ENCODE results near the gene STX2.
A peak's percentile ranks its signal among the peaks of the same experiment; 100 is the strongest.

The STX2 gene

DNA sequence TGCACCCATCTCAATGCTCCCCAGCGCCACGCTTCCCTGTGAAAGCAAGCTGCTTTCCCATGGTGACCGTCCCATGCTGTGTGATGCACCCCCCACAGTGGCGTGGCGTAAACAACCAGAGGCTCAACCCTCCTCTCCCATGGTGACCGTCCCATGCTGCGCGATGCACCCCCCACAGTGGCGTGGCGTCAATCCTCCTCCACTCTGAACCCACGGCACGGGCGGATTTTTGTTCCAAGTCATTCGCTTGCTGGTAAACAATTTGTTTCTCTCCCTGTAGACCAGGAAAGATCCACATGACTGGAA is 8.9 kb downstream of the STX2 start:
- TF ChIP-seq CTCF (IDR thresholded peaks at IDR 0.05; ENCODE audit: insufficient read depth, low read depth, low read length, missing control alignments) = no peak
- no peak overlapping the region for H3K4me3 ChIP-seq (ENCODE audit: low read length)
- DNase-seq (ENCODE audit: low read depth) = no peak

DNA sequence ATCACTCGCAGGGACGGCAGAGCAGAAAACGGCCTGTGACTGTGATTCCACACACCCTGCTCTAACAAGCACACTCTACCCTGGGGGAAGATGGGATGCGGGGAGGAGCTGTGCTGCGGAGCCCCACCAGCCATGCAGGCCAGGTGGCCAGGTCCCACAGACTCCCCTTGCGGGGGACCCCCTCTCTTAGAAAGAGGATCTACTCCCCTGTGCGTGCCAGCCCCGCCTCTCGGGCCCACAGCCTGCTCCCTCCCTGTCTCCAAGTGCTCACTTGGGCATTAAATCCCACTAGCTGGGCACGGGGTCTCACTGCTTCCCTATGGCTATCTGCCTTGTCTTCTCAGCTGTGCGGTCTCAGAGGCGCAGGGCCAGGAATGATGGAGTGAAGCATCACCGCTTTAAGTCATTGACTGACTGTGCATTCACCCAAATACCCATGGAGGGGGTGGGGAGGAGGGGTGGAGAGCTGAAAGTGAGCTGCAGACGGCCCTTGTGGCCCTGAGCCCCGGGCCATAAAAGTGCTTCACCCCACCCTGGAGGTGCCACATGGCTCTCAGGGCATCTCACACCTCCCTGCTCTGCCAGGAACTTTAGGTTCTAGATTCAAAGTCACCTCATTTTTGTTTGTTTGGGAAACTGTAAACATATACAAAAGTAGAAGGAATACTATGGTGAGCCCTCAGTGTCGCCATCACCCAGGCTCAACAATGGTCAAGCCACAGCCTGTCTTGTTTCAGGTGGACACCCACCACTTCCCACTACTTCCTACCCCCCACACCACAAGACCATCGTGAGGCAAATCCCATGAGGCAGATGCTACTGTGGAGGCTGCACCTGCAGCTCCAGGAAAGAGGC is 9.4 kb downstream of the STX2 start:
- TF ChIP-seq CTCF (IDR thresholded peaks at IDR 0.05; ENCODE audit: insufficient read depth, low read depth, low read length, missing control alignments) = no peak
- H3K4me3 ChIP-seq (ENCODE audit: low read length) = no peak overlapping the region
- no peak for DNase-seq (ENCODE audit: low read depth)

GRCh38 chr12:130828895-130829294 is 10.2 kb downstream of the STX2 start:
- H3K4me3 ChIP-seq (ENCODE audit: low read length) = no peak overlapping the region
- no peak for TF ChIP-seq CTCF (IDR thresholded peaks at IDR 0.05; ENCODE audit: insufficient read depth, low read depth, low read length, missing control alignments)
- no peak for DNase-seq (ENCODE audit: low read depth)

GRCh38 chr12:130827432-130827831 is 11.6 kb downstream of the STX2 start:
- no peak overlapping the region for H3K4me3 ChIP-seq (ENCODE audit: low read length)
- TF ChIP-seq CTCF (IDR thresholded peaks at IDR 0.05; ENCODE audit: insufficient read depth, low read depth, low read length, missing control alignments) = no peak

GRCh38 chr12:130826151-130826801 is 12.8 kb downstream of the STX2 start:
- H3K4me3 ChIP-seq (ENCODE audit: low read length) = no peak overlapping the region
- peak; percentile 45 for DNase-seq (ENCODE audit: low read depth)
- TF ChIP-seq CTCF (IDR thresholded peaks at IDR 0.05; ENCODE audit: insufficient read depth, low read depth, low read length, missing control alignments) = peak; percentile 49

More at GRCh38 chr12:130827432-130827831, 11.6 kb downstream of the STX2 start:
- no peak for DNase-seq (ENCODE audit: low read depth)

DNA sequence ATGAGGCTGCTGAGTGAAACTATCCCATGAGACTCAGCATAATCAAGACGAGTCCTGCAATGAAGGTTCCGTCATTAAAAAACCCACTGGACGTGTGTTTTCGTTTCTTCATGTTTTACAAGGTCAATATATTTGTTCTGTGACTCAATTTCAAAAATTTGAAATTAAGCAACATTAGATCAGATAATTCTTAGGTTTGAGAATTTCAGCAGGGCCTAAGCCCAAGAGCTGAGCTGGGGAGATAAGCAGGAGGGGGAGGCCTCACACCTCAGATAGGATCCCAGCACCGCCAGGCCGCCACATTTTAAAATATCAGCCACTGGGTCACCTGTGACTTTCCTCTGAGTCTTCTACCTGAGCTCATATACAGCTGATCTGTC is 13.3 kb downstream of the STX2 start:
- DNase-seq (ENCODE audit: low read depth) = no peak
- H3K4me3 ChIP-seq (ENCODE audit: low read length) = no peak overlapping the region
- TF ChIP-seq CTCF (IDR thresholded peaks at IDR 0.05; ENCODE audit: insufficient read depth, low read depth, low read length, missing control alignments) = no peak

Data from epithelial cell of esophagus (primary cell).